Hindlimb muscle (tissue), 1 donor: ENCODE data around the gene ZNF521. TPM values are rescaled to one million over a fixed set of nuclear protein-coding genes. Genes with fewer than 3 reads are reported as not detected.

ENCODE experiments used
- DNase-seq: peaks from one replicate; pipeline ENCODE4 v3.0.0-alpha.2; 2013
- polyA plus RNA-seq: library from polyadenylated mRNA; unstranded; fragments of 120-200 nt; gene quantifications from one replicate; pipeline ENCODE4 v1.2.1, GENCODE V29; 2013; ENCODE audit not compliant: insufficient read length

The ZNF521 gene
- polyA plus RNA-seq, 1 donor, result 50.6 TPM

GRCh38 chr18:25019086-25019860, 332.7 kb downstream of the ZNF521 start:
- no peak for DNase-seq

GRCh38 chr18:25016666-25017065, 335.3 kb downstream of the ZNF521 start:
- no peak for DNase-seq

- no peak for DNase-seq
Measured at GRCh38 chr18:25016181-25016580, 335.8 kb downstream of the ZNF521 start.
